Stimulated activated naive CD4-positive, alpha-beta T cell (primary cell): Measurements from ENCODE around the gene OSGEP.
A peak's percentile ranks its signal among the peaks of the same experiment; 100 is the strongest.

Experiments used
- DNase-seq, 6 experiments: peaks; one replicate each; lab custom pipeline; 2025; lab: John Stamatoyannopoulos, UW

The OSGEP gene

GRCh38 chr14:20434701-20435581 lies 19.7 kb downstream of the OSGEP start:
- DNase-seq = no peak

GRCh38 chr14:20429801-20430669 lies 24.6 kb downstream of the OSGEP start:
- peak in 1 of 6 experiments; percentile 9 for DNase-seq

GRCh38 chr14:20428802-20429201 lies 25.8 kb downstream of the OSGEP start:
- DNase-seq = no peak

- DNase-seq = no peak
Observed at GRCh38 chr14:20428010-20428365, 26.6 kb downstream of the OSGEP start.

- no peak for DNase-seq
Observed at GRCh38 chr14:20427231-20428009, 27.2 kb downstream of the OSGEP start.

GRCh38 chr14:20424851-20425250 lies 29.8 kb downstream of the OSGEP start:
- DNase-seq = no peak

GRCh38 chr14:20422886-20423285 lies 31.7 kb downstream of the OSGEP start:
- no peak for DNase-seq

- DNase-seq = no peak
Observed at GRCh38 chr14:20421267-20421666, 33.3 kb downstream of the OSGEP start.

GRCh38 chr14:20419419-20419818 lies 35.2 kb downstream of the OSGEP start:
- DNase-seq = no peak

GRCh38 chr14:20418501-20418909 lies 36.1 kb downstream of the OSGEP start:
- no peak for DNase-seq

- DNase-seq = no peak
Observed at GRCh38 chr14:20417250-20418186, 37.1 kb downstream of the OSGEP start.

GRCh38 chr14:20416223-20416622 lies 38.4 kb downstream of the OSGEP start:
- peak in 1 of 6 experiments; percentile 38 for DNase-seq

GRCh38 chr14:20415782-20416206 lies 38.8 kb downstream of the OSGEP start:
- DNase-seq = peak in 4 of 6 experiments; percentile 2 to 63 (median 46)

- peak in 2 of 6 experiments; percentile 40 to 59 for DNase-seq
Observed at GRCh38 chr14:20413744-20414082, 40.9 kb downstream of the OSGEP start.

GRCh38 chr14:20412876-20413743 lies 41.5 kb downstream of the OSGEP start, which contains the start of gene TEP1:
Gene TEP1, minus strand, starts transcription at chr14:20413501. Its CDS starts 5,062 bp downstream, at chr14:20408439.
- DNase-seq = peak; percentile 35 to 61 (median 54)

GRCh38 chr14:20412411-20412810 lies 42.2 kb downstream of the OSGEP start:
- DNase-seq = peak in 3 of 6 experiments; percentile 27 to 44 (median 37)

- no peak for DNase-seq
Observed at GRCh38 chr14:20409226-20409625, 45.4 kb downstream of the OSGEP start.

- no peak for DNase-seq
Observed at GRCh38 chr14:20403521-20403920, 51.1 kb downstream of the OSGEP start.

GRCh38 chr14:20400965-20401593 lies 53.5 kb downstream of the OSGEP start:
- no peak for DNase-seq
